ENCODE results near the gene MED12L. TPM values are rescaled to one million over a fixed set of nuclear protein-coding genes. Genes with fewer than 3 reads are reported as not detected.

MED12L gene
- total RNA-seq, 1 donor from 2014 or later: 0.32 TPM

DNA sequence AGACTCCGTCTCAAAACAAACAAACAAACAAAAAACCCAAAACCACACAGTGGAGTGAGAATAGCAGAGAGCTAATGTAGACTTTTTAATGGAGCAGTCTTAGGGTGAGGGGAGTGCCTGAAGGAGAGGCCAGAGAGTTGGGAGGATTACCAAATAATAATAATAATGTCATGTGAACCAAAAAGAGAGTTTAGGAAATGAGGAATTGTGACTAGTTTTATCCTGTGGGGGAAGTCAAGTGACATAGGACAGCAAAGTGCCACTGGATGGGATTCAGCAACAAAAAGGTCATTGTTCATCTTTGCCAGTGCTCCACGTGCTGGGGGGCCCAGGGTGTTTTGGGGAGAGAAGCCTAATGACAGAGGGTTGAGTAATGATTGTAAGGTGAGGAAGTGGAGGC, 218.3 kb downstream of the MED12L start:
- ATAC-seq: no peak

DNA sequence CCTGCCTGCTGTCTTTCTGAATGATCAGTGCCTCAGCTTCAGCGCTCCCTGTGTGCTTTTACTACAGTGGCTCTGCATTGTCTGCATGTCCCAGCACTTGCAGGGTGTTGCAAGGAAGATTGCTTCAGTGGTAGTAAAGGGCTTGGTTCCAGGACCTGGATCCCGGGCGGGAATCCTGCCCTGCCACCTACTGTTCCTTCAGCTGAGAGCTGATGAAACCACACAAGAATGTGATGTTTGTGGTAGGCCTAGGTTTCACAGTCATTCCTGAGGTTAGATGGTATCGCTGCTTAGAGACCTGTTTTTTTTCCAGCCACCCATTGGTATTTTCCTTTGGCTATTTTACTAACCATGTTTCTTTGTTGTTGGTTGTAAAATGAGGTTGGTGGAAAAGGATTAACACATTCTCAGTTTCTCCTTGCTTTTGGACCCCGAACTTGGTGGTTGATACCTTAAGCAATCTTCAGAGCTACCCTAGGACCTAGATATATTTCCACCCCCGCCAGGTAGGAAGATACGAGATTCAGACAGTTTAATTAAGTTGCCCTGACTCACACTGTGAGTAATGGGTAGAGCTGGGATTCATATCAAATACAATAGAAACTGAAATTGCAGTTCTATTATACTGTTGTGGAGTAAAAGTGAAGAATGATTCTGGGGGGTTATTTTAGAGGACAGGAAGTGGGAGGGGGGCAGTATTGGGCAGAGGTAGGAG, 219.8 kb downstream of the MED12L start:
- peak; percentile 90 for ATAC-seq

DNA sequence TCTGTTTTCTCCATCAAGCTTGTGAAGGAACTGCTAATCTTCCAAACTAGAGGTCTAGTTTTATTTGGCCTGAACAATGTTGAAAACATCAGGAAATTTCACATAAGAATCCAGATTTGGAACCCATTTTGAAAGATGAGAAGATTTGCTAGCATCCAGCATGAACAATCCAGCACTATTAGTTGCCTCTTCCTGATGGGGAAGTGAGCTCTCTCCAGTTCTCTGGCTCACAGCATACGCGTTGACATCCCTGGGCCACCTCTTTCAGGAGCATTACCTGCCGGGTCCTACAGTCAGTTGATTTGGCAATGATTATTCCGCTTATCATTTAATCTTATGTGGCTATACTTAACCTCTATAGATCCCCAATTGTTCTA, 220.3 kb downstream of the MED12L start:
- no peak for ATAC-seq

DNA sequence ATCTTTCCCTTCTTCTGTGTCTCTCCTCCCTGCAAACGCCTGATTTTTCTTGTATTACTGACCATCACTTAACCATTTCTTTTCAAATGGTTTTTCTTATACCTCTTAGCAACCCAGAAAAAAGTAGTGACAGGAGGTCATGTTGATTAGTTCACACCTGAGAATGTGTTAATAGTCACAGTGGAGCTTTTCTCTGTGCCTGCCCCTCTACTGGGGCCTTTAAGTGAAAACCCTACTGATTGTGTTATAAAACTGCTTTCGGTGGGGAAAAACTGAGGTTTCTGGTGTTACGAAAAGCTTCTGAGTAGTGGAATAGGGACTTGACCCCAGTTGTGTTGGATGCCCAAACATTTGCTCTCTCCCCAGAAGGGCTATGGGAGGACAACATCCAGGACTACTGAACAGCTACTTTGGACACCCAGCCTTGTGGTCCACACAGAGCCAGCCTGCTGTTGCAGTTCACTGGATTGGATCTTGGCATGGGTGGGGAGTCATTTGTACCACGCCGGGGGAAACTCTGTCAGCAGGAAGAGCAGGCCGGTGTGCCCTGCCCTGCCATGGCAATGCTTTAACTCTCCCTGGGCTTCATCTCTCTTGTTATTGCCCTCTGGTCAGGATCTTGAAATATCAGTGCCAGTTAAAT, 220.8 kb downstream of the MED12L start:
- no peak for ATAC-seq

DNA sequence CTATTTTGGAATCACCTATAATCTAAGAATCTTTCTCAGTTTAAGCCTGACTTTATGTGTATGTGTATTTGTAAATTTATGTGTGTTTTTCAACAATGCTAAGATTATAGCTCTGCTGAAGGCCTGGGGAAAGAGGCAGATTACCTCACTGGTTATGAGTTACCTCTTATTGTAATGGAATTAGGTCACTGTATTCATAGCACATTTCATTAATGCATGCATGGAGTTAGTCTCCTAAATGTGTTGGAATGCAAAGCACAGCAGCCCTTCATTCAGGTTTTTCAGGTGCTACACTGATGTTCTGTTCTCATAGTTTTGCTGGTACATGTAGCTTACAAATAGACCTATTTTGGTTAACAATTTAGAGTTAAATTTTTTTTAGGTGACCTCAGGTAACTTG, 221.7 kb downstream of the MED12L start:
- ATAC-seq: peak; percentile 71

DNA sequence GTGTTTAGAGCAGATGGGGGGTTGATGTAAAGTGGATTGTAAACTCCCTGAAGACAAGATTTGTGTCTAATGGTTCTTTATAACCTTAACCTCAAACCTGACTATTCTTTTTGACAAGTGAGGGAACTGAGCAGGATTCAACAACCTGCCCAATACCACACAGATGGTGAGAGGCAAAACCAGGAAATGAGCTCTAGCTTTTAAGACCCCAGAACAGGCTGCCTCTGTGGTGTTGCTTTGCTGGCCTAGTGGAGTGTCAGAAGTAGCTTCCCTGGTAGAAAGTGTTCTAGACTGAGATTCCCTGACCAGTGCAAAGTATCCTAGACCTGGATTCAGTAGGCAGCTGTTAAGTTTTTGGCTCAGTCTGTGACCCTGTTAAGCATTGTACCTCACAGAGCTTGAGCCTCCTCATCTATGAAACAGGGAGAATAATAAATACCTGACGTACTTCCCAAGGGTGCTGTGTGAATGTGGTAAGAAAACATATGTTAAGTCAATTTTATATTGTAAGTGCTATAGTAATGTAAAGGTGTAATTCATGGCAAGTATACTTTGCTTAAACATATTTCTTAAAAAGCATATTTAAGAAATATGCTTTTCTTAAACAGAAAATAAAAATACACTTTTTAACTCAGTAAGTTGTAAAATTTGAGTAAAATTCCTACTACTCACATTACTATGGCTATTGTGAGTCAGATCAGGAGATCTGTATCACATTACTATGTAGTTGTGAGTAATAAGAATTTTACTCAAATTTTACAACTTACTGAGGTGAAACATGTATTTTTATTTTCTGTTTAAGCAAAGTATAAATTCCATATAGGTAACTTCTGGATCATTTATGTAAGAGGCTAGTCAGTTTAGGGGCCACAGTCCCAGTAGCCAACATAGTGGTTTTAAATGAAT, 222.4 kb downstream of the MED12L start:
- no peak for ATAC-seq

DNA sequence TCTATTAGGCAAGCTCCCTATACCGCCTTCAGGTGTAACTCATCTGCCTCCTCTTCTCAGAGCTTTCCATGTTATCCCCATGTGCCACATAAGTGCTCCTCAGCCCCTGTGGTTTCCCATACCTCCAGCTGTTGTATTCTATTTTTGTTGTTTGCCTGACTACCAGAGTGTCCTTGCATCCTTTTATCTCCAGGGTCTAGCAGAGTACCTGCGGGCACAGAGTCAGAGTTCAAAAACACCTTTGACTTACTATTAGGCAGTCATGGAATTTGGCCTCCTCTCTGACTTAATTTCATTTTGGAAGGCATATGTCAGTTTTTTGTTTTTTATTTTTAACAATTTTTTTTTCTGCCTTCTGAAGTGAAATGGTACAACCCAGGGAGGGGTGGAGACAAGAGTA, 224.1 kb downstream of the MED12L start:
- ATAC-seq: no peak

DNA sequence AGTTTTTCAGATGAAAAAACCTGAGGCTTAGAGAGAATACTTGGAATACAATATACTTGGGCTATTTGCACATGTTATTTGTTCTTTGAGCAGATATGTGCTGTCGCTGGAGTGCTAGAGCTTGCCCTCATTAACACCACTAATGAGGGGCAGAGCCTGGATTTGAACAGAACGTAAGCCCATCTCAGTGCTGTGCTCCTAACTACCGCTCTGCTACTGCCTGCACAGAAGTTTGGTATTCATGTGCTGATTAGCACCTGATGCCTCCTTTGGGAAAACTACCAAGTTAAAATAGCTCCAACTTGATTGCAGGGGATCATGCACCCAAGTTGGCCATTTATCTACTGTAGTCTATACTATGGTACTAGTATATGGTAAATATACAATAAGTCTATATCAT, 227.5 kb downstream of the MED12L start:
- no peak for ATAC-seq

DNA sequence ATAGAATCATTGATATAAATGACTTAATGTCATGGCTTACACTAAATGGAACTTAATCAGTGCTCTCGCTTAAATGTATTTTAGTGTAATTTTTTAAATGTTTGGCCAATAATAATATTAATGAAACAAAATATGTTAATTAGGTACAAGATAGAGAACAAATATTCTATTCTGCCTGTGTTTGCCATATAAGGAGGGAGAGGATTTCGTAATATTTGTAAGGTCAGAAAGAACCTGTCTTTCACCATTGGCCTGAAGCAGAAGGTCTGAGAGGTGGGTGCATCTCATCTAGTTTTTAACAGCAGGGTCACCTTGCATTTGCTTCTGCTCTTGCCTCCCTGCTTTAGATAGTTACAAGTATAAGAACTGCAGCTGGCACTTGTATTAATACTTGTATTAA, 228.7 kb downstream of the MED12L start:
- ATAC-seq: no peak

DNA sequence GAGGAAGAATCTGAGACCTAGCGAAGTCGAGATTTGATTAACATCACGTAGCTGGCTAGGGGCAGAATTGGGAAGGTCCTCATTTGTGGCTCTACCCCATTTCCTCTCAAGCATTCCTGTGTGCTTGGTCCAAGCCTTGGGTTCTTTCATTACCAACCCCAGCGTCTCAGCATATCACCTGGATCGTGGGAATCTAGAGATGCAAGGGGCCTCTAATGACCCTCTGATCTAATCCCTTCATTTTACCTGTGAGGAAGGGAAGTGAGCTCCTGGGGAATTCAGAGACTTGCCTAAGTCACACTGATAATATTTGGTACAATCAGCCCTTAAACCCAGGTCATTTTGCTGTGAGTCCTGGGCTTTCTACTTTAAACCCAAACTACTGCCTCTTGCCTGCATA, 229.1 kb downstream of the MED12L start:
- no peak for ATAC-seq

DNA sequence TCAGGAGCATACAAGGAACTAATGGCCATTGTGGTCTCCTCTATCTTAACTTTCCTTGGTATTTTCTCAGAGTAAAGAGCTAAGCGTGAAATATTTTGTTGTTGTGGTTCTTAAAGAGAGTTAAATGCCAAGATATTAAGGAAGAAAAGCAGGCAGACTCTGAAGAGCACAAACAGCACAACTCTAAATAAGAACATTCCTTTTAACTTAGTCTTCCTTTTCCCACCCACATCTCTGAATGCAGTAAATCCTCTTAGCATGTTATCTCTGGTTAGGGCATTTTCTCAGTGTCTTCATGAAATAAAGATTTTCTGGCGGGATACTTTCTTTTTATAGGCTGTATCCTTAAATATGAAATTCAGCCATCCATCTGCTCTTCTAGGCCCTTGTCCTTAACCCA, 229.7 kb downstream of the MED12L start:
- ATAC-seq: no peak

DNA sequence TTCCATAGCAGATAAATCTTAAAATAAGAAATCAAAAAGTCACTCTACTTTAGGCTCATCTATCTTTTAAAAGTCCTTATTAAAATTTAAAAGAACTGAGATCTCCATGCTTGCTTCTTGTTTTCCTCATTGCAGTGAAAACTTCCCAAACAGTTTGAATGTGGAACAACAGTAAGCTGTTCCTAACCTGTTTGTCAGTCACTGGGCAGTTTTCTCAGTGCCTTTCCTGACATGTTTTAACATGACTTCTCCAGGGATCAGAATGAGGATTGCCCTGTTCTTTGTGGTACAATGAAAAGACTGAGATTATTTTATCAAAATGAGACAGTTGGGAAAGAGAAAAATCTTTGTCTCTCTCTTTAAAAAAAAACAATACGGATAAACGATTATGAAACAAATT, 230.4 kb downstream of the MED12L start:
- ATAC-seq: peak; percentile 83

DNA sequence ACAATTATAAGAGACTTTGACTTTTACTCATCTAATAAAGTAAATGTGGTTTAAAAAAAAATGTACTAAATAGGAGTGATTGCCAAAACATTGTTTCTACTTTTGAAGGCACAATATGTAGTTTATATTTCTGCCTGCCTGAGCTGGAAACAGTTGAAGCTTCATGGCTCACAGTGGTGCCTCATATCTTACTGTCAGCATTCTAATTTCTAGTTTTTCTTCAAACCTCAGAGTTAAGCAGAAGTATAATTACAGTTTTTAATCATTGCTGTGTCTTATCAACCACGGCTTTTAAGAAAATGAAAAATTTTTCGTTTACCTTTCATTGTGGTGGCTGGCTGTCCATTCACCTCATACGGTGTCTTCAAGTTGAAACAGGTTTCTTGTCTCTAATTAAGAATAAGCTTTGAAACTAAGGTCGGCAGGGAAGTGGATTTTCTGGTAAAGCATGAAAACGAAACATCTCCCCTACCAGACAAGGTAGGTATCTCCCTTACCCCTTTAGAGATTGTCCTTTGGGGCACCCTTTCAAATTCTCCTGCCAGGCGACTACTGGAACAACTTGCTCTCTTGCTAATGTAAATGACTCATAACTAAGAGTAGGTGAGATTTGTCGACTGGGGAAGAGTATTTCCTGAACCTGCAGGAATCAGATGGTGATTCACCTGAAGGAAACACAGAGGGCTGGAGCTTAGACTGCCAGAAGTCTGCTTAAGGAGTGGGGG, 231.0 kb downstream of the MED12L start, which contains the start of gene GPR87:
Gene GPR87 (minus strand): TSS at position 554 of the 725 bp plus-strand sequence. CDS start 16,720 bp downstream, outside the sequence.
- ATAC-seq: peak; percentile 91

DNA sequence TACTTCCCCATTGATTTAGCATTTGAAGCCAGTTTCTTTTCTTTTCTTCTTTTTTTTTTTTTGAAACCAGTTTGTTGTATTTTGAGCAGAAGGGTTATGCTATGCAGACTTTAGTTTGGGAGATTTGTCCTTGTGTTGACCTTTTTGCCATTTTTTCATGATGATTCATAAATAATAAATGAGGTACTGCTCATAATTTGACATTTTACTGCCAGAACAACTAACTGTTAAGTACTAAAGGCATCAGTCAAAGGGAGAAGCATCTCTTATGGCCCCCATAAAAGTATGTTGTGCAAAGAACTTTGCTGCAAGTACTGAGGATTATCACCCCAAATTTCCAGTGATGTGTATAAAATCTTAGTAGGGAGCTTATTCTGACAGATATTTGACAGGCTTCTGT, 232.8 kb downstream of the MED12L start:
- ATAC-seq: no peak

DNA sequence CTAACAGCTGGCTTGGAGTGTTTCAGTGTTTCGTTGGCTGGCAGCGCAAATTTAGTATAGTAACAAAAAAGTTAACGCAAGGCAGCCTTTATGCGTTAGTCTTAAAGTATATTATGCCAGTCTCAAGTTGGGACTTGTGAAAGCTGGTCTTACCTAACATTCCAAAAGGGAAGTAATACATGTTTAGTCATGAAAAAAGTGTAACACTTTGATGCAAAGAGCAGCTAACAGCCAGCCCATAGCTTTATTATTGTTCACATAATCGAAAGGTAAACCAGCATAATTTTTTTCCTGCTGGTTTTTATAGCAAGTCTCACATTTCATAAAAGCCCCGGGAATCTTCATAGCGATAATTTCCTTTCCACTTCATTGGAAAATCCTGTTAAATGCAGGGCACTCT, 233.5 kb downstream of the MED12L start:
- peak; percentile 70 for ATAC-seq

DNA sequence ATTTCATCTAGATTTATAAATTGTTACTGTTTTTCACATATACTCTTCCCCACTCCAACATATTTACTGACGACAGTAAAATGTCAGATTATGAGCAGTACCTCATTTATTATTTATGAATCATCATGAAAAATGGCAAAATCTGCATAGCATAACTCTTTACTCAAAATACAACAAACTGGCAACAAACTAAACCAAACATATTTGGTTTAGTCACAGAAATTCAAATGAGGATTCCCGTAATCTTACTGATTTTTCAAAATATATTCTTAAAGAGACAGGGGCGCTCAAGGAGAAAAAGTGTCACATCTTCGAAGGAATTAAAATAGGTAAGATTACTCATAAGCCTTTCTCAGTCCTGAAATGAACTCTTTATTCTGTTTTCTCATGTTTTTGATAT, 234.2 kb downstream of the MED12L start:
- ATAC-seq: no peak

DNA sequence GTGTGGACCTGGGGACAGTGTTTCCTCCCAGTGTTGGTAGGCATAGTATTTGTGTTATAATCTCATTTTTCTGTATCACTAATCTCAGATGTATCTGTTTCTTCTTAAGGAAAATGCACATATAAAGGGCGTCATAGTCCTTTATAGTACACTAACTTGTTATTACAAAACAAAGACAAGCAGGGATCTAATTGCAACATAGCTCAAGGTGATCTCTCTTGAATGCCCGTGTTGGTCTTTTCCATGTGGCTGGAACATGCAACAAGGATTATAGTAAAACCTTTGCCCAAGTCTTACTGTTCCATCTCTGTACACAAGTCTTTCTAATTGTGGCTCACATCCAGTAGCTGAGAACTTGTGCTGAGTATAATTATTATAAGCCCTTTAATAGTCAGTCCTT, 234.7 kb downstream of the MED12L start:
- ATAC-seq: peak; percentile 45

DNA sequence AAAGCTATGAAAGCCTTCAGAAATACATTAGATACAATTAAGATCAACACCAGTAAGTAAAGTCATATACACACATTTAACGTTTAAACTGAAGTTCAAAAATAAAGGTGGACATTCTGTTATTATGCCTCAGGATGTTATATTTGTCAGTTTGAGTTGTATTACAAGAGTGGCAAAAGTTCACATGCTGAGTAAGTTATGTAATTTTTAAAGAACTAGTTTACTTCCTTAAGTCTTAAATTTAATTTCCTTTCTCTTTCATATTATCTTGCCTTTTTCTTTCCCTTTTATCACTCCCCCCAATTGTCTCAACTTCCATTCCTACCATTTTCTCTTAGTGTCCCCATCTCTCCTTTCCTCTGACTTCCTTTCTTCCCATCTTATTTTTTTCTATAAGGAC, 236.1 kb downstream of the MED12L start:
- no peak for ATAC-seq

DNA sequence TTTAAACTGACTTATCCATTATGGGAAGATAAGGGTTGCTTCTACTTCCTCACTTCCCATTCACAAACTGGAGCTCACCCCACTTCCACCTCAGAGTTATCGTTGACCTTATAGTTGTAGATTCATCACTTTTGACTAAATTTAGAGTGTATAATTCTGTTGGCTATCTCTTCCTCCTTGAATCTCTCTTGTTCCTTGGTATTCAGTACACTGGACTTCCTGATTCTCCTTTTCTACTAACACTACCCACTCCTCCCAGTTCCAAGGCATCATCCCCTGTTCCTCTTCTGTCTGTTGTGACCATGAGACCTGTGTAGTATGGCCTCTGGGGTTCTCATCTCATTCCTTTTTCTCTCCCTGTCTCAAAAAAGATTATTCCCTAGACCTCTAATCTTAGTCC, 237.0 kb downstream of the MED12L start:
- ATAC-seq: no peak

DNA sequence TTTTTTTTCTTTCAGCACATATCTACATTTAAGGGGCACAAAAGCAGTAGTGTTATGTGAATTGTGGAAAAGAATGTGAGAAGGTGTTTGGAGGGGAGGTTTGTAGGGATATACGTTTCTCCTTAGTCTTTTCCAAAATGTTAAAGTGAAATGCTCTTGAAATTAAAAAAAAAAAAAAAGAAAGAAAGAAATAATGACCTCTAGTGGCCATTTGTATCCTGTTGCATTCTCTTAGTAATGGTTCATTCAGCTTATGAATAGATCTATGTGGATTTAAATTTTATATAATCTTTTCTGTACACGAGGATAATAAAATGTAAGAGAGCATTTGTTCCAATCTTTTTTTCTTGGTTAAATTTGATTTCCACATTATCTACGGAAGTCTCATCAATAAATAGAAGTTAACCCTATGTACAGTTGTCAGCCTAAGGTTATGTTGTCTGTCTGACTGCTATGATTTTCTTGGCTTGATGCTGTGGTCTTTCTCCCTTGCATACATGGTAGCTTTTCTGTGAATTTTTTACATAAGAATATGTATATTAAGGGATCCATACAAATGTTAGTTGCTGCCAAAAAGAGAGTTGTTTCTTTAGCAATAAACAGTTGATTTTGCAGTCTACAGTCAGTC, 242.2 kb downstream of the MED12L start:
- peak; percentile 35 for ATAC-seq

DNA sequence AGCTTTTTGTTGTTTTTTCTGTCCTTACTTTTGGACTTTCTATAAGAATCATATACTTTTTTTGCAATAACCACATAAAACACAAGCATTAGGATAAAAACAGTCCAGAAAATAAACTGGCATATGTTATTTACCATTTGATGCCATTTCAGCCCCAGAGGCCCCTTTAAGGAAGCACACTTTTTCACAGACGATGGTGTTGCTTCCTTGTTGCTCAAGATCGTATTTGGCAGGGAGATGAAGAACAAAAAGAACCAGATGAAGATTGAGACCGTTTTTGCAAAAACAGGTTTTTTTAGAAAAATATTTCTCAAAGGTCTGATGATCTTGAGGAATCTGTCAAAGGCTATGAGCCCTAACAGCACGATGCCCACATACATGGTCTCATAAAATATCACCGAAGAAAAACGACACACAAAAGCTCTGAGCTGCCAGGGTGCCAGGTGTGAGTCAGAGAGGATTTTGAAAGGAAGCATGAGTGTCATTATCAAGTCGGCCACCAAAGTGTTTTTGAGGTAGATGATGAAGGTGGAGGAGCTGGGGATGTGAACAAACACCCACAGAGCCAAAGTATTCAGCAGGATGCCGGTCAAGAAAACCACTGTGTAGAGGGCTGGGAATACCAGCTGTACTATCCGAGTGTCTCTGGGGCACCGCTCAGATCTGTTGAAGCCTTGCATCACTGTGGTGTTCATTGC, 243.0 kb downstream of the MED12L start:
- ATAC-seq: peak; percentile 65

DNA sequence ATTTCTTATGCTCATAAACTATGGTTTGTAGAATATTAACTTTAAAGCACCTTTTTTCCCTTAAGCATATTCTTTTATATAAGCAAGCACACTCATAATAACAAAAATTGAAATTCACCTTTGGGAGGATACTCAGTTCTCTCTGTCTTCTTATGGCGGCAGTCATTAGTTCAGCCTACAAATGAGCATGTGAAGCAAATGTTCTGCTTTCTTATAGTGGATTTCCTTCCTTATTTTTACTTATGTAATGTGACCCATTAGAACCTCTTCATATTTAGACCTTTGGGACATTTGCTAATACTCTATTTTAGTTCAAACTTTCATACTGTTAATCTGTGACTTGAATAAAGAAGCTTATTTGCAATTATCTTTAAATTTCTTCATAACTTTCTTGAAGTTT, 243.9 kb downstream of the MED12L start, which contains the start of gene P2RY13:
Gene P2RY13 (minus strand): TSS at position 187 of the 400 bp plus-strand sequence. CDS start 21 bp downstream, at position 166.
- ATAC-seq: no peak

All from esophagus mucosa (tissue), 1 donor.